Lower leg skin (tissue), 4 donors: ENCODE measurements around the gene DUS2. TPM values are rescaled to one million over a fixed set of nuclear protein-coding genes. Genes with fewer than 3 reads are reported as not detected.

ENCODE experiments used
- DNase-seq, 2 donors: peaks; one replicate each; pipeline ENCODE4 v3.0.0-alpha.2; 2019; ENCODE audit warnings: low spot score in 2 of 2
- H3K4me3 ChIP-seq: fragments of 200-600 bp; sonication (generic); 2 replicates; pipeline ENCODE4 v1.5.1; 2017; ENCODE audit warnings: mild to moderate bottlenecking, low read depth; ENCODE audit not compliant: poor library complexity, severe bottlenecking
- CTCF ChIP-seq, 3 donors: fragments of 450-650 bp; IDR thresholded peaks; one replicate each; pipeline ENCODE4 v1.5.1; 2016; ENCODE audit warnings: antibody characterized with exemption in 3 of 3, mild to moderate bottlenecking in 3 of 3, moderate library complexity in 2 of 3
- POLR2A ChIP-seq, 2 donors: fragments of 450-650 bp; IDR thresholded peaks; one replicate each; pipeline ENCODE4 v1.6.1; 2016 to 2017; ENCODE audit warnings: antibody characterized with exemption in 2 of 2, mild to moderate bottlenecking in 1 of 2, moderate library complexity in 1 of 2
- whole genome bisulfite sequencing, 2 donors: methylation state at CpG; one replicate each; pipeline ENCODE4 v1.1.5; 2018; 5-methylcytosine and 5-hydroxymethylcytosine counted together
- intact Hi-C: fragments of 100-400 bp; cut with DNase I; formaldehyde crosslinking; loops from one replicate; pipeline ENCODE4 v1.15.0; 2023; ENCODE audit warnings: low total_unique reads
- total RNA-seq, 4 donors: library from RNA; depleted of rRNA; stranded (reverse); fragments of >200 nt; gene quantifications; one replicate each; pipeline ENCODE4 v1.1.0, GENCODE V29; 2016

The DUS2 gene
- total RNA-seq, 4 donors from 2014 or later, result 13.7 to 24.0 (median 14.8) TPM

GRCh38 chr16:68069511-68070248, 46.6 kb downstream of the DUS2 start:
- 68 to 89% methylated on average over 4 to 6 of the region's 7 CpGs for WGBS, 2 donors
- DNase-seq, result peak in 1 of 2 donors; percentile 84
- intact Hi-C loops, result no loop called here
- H3K4me3 ChIP-seq, result no peak overlapping the region
- TF ChIP-seq POLR2A (IDR thresholded peaks at IDR 0.05) (no peak), CTCF (IDR thresholded peaks at IDR 0.05) (no peak)

DNA sequence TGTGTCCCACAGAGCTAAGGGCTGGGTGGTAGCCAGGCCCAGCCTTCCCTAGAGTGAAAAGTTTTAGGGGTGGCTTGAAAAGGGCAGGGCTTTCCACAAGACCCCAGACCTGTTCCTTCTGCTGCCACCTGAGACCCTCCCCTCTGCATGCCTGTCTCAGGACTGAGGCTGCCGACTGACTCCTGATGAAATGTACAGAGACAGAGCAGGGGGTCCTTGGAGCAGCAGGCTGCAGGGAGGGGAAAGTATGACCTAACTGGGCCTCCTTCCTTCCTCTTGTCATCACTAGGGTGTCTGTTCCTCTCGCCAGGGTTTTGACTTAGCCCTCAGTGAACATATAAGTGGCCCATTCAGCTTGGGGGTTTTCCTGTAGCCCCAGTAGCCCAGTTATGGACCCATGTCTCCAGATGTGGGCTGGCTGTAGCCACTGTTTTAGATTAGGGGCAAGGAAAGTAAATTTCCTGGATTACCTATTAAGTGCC, 47.2 kb downstream of the DUS2 start:
- TF ChIP-seq CTCF (IDR thresholded peaks at IDR 0.05), result no peak
- no peak for TF ChIP-seq POLR2A (IDR thresholded peaks at IDR 0.05)
- peak in 1 of 2 donors; percentile 78 for DNase-seq
- 78 to 89% methylated on average over 2 of the region's 2 CpGs for WGBS, 2 donors
- no peak overlapping the region for H3K4me3 ChIP-seq
- intact Hi-C loops, result no loop called here

DNA sequence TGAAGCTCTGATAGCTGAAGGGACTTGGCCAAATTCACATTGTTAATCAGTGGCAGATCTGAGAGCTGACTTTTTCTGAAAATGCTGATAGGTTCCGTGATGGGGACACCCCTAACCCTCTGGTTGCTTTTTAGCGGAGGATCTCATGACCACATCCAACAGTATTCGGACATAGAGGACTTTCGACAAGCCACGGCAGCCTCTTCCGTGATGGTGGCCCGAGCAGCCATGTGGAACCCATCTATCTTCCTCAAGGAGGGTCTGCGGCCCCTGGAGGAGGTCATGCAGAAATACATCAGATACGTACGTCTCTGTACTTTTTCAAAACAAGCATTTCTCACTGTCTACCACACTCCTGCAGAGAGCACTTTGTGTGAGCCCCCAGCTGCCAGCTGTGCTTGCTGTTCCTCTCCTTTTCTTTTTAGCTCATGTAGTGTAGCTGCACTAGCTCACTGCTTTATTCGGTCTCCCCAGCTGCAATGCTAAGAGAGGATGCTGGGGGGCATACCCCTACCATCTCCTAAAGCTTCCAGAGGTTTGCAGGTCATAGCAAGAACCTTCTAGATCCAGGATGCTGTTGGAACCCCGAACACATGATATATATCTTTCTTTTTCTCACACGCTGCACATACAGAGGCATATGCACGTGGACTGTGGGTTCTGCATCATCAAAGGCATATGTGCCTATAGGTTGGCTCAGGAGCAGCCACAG, 47.9 kb downstream of the DUS2 start:
- intact Hi-C loops, result no loop called here
- no peak for TF ChIP-seq POLR2A (IDR thresholded peaks at IDR 0.05)
- TF ChIP-seq CTCF (IDR thresholded peaks at IDR 0.05), result no peak
- H3K4me3 ChIP-seq, result no peak overlapping the region
- WGBS, 2 donors, result 91 to 93% methylated on average over 14 of the region's 14 CpGs
- DNase-seq, result peak in 1 of 2 donors; percentile 67

DNA sequence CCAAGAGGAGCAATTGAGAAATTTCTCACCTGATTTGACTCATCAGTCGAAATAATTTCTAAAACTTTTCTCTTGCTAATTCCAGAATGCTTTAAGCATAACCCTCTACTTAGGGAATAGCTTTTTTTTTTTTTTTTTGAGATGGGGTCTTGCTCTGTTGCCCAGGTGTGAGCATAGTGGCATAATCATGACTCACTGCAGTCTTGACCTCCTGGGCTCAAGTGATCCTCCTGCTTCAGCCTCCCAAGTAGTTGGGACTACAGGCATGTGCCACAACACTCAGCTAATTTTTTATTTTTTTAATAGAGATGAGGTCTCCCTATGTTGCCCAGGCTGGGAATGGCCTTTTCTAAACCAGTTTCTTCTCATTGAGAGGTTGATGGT, 48.4 kb downstream of the DUS2 start:
- intact Hi-C loops, result no loop called here
- no peak overlapping the region for H3K4me3 ChIP-seq
- WGBS, 2 donors, result 68 to 78% methylated on average over 1 of the region's 1 CpG
- no peak for DNase-seq
- TF ChIP-seq POLR2A (IDR thresholded peaks at IDR 0.05) (no peak), CTCF (IDR thresholded peaks at IDR 0.05) (no peak)

DNA sequence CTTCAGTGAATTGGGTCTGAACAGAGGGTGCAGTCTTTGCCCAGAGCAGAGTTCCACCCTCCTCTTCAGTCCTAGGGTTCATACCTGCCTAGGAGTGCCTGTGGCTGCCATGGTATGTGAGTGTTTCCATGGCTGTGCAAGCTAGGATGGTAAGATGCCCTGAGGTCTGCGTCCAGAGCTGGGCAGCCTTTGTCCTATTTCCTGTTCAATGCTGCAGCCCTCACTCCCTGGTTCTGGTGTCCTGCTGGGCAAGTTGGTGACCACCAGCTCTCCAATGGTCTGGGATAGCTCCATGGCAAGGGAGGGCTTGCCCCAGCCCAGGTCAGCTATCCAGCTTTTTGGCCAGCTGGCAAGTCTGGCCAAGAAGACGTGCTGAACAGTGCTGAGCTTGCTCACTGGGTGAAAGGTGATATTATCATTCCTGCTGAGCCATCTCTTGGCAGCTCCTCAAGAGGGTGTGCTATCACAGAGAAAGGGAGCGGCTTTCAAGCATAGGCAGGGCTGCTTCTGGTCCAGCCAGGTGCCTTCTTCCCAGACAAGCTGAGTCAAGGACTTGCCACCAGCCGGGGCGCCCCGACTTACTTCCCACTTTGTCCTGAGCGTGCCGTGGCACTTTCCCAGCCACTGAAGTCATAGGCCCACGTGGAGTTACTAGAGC, 49.1 kb downstream of the DUS2 start:
- no peak overlapping the region for H3K4me3 ChIP-seq
- 38 to 45% methylated on average over 7 to 9 of the region's 9 CpGs for WGBS, 2 donors
- no peak for TF ChIP-seq CTCF (IDR thresholded peaks at IDR 0.05)
- no peak for TF ChIP-seq POLR2A (IDR thresholded peaks at IDR 0.05)
- DNase-seq, result peak; percentile 71 to 91
- intact Hi-C loops, result no loop called here
